Testis (tissue), 2 donors: Measurements from ENCODE around the gene ZAP70.

Experiments
- CTCF ChIP-seq, 3 experiments: fragments of 450-650 bp in 2 of 3; fragments of 200-600 bp in 1 of 3; sonication (generic) in 1 of 3; IDR thresholded peaks; one replicate each; pipeline ENCODE4 v1.5.1; 2016 to 2019; ENCODE audit warnings: antibody characterized with exemption in 3 of 3, mild to moderate bottlenecking in 2 of 3, moderate library complexity in 1 of 3
- POLR2A ChIP-seq: fragments of 450-650 bp; IDR thresholded peaks from one replicate; pipeline ENCODE4 v1.6.1; 2017; ENCODE audit warnings: antibody characterized with exemption, mild to moderate bottlenecking, moderate library complexity

GRCh38 chr2:97703741-97704140 is 9.6 kb upstream of the ZAP70 start:
- TF ChIP-seq CTCF (IDR thresholded peaks at IDR 0.05) (no peak), POLR2A (no peak)
